Measurements from ENCODE around the gene ANKRD9.

GRCh38 chr14:102481371-102481770, 28.2 kb downstream of the ANKRD9 start:
- TF ChIP-seq, protein P1, sequence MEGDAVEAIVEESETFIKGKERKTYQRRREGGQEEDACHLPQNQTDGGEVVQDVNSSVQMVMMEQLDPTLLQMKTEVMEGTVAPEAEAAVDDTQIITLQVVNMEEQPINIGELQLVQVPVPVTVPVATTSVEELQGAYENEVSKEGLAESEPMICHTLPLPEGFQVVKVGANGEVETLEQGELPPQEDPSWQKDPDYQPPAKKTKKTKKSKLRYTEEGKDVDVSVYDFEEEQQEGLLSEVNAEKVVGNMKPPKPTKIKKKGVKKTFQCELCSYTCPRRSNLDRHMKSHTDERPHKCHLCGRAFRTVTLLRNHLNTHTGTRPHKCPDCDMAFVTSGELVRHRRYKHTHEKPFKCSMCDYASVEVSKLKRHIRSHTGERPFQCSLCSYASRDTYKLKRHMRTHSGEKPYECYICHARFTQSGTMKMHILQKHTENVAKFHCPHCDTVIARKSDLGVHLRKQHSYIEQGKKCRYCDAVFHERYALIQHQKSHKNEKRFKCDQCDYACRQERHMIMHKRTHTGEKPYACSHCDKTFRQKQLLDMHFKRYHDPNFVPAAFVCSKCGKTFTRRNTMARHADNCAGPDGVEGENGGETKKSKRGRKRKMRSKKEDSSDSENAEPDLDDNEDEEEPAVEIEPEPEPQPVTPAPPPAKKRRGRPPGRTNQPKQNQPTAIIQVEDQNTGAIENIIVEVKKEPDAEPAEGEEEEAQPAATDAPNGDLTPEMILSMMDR (IDR thresholded peaks at IDR 0.05): no peak
- no peak for TF ChIP-seq EZH2 (IDR thresholded peaks at IDR 0.05)

Measured in neural progenitor cell (in vitro differentiated cells).